ENCODE data around the gene ZNF263.

DNA sequence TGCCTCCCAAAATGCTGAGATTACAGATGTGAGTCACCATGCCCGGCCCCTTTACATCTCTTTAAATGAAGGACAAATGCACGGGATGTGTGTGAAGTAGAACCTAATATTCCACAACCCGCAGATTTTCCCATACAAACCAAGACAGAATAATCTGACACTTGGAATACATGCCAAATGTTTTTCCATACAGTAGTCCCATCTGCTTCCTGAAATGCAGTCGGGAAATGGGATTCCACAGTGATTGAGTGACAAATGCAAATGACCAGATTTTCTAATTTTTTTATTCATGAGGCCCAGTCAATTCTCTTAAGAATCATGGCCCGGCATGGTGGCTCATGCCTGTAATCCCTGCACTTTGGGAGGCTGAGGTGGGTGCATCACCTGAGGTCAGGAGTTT lies 41.5 kb upstream of the ZNF263 start:
- TF ChIP-seq YY1 (IDR thresholded peaks at IDR 0.05; ENCODE audit: insufficient read depth, insufficient read length) (no peak), SUZ12 (IDR thresholded peaks at IDR 0.05; ENCODE audit: extremely low read depth, insufficient read depth, insufficient read length) (no peak), ZNF274 (IDR thresholded peaks at IDR 0.05; ENCODE audit: low read depth, low read length) (no peak)

All from NT2/D1 (cell line).